Measurements from ENCODE around the gene SPEN.
"Not testable (repeated sequence)": the region's sequence is repeated elsewhere in the genome, so short reads cannot be mapped to it uniquely, and the experiment has no call there.

Gene SPEN

DNA sequence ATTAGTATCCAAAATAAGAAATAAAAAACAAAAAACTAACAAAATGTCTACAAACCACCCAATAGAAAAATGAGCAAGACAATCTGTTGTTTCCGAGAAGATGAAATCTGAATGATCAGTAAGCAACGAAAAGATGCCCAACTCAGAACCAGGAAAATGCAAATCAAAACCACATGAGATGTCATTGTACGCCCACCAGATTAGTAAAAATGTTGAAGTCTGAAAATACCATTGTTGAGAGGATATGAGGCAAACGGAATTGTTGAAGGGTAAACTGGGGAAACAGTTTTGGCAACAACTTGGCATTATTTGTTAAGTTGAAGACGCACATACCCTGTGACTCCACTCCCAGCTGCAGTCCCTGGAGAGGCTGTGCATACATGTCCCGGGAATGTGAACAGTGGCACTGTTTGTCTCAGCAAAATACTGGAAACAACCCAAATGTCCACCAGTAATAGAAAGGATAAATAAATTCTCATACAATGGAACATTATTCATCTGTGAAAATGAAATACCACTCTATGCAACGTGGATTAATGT, 117.8 kb downstream of the SPEN start:
- no peak for DNase-seq

DNA sequence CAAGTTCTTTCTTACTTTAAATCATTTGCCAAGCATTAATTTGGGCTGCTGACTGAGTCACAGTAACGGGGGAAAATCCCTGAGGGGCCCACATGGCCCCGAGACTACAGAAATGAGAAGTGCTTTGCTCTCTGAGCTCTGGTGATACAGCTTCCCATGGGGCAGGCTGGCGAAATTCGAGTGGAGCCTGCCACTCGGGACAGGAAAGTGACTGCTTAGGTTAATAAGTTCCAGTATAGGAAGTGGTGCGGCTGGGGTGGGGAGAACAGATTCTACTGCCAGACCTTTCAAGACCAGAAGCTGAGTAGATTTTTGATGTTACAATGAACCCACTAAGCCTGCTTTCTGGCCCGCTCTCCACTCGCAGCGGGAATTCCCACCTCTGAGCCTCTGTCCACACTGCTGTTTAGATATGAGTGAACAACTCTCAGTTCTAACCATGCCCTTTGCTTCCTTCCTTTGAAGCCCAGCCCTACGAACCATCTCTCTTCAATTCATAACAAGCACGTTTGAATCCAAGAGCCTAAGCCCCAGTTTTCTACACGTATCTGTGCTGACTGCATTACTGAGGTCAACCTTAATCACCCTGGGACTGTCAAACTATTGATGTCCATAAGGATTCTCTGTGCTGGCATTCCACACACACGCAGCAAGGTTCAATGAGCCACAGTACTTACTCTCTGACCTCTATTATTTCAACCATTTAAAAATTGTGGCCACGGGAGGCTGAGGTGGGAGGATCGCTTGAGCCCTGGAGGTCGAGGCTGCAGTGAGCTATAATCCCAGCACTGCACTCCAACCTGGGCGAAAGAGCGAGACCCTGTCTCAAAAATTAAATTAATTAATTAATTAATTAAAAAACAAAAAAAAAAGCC, 118.8 kb downstream of the SPEN start:
- no peak for DNase-seq

DNA sequence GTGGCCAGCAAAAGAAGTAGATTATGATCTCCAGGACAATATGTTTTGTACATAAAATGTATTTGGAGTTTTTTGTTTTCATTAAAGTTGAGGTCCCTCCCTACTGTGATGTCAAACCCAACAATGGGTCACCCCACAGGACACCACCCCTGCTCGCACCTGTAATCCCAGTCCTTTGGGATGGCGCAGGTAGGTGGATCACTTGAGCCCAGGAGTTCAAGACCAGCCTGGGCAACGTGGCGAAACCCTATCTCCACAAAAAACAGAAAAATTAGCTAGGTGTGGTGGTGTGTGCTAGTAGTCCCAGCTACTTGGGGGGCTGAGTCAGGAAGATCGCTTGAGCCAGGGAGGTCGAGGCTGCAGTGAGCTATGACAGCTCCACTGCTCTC, 119.4 kb downstream of the SPEN start:
- no peak for DNase-seq

GRCh38 chr1:15968172-15968571, 120.7 kb downstream of the SPEN start:
- no peak for DNase-seq

DNA sequence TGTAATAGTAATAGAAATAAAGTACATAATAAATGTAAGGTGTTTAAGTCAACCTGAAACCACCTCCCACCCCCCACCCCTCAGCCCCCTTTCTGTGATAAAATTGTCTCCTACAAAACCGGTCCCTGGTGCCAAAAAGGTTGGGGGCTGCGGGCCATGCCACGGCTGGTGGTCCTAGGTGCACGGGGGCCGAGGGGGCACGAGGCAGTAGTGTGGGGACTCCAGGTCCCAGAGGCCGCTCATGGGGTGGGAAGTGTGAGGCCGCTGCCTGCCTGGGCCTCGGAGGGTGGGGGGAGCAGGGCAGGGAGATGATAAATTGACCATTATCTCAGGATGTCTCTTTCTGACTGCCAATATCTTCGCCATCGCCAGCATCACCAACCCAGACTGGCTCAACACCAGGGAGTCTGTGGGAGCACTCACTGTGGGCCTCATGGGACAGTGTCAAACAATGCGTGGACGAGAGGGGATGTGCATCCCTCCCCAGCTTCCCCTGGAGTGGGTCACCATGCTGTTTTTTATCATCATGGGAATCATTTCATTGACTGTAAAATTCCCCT, 121.9 kb downstream of the SPEN start:
- DNase-seq, result no peak

DNA sequence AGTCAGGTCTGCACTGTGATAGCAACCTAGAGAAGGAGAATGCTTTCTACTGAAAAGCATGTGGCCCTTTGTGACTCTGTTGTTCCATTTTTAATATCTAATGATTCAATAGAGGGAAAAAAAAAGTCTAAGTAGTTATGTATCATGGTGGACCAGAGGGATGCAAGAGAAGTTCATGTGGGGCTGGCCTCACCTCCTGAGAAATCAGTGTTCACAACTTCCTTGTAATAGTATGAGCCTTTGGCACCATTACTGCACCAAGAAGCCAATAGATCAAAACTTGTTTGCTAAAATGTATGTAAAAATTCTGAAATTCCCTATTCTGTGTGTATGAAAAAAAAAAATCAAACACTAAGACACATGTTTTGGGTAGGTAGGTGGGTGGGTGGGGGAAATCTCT, 123.4 kb downstream of the SPEN start:
- DNase-seq, result no peak

DNA sequence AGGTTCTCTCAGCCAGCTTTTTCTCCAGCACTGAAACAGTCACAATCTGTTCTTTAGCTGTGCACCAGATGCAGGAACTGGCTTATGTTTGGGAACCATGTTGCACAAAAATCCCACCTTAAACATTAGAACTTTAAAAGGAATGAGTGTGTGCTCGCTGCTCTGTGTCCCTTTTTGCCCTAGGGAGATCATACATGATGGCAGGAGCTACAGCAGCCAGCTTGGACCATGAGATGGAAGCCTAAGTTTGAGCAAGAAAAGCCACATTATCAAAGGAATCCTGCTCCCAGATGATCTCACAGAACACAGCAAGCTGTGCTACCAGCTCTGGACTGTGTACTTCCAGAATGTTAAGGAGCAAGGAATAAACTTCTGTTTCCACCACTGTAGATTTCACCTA, 124.9 kb downstream of the SPEN start:
- DNase-seq, result no peak

- no peak for DNase-seq
Measured at GRCh38 chr1:15973772-15974171, 126.3 kb downstream of the SPEN start.

GRCh38 chr1:15974855-15975254, 127.3 kb downstream of the SPEN start:
- DNase-seq, result no peak

- peak; percentile 52 for DNase-seq
Measured at GRCh38 chr1:15975358-15975804, 127.9 kb downstream of the SPEN start.

- peak; percentile 74 for DNase-seq
Measured at GRCh38 chr1:15975805-15976680, 128.5 kb downstream of the SPEN start, which contains the start of gene ZBTB17. TSS of gene ZBTB17 (minus strand) at chr1:15976101. CDS start at chr1:15948495, 27,606 bp downstream.

GRCh38 chr1:15977947-15978346, 130.4 kb downstream of the SPEN start:
- DNase-seq, result not testable (repeated sequence)

GRCh38 chr1:15981679-15982078, 134.2 kb downstream of the SPEN start:
- DNase-seq, result no peak

DNA sequence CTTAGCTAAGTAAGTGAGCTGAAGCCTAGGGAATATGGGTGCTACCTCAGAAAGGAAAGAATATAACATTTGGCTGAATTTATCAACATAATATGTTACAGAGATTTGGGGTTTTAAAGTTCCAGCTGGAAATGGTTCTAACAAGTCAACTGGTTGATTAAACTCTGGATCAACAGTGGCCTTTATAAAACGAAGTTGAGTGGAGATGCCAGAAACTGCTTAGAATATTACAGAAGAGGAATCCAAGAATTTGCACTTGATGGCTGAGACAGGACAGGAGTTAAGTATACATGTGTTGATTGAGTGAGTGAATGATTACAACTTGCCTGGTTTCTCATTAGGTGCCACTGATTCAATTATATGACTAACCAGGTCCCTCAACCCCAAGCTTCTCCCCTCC, 135.8 kb downstream of the SPEN start:
- no peak for DNase-seq

DNA sequence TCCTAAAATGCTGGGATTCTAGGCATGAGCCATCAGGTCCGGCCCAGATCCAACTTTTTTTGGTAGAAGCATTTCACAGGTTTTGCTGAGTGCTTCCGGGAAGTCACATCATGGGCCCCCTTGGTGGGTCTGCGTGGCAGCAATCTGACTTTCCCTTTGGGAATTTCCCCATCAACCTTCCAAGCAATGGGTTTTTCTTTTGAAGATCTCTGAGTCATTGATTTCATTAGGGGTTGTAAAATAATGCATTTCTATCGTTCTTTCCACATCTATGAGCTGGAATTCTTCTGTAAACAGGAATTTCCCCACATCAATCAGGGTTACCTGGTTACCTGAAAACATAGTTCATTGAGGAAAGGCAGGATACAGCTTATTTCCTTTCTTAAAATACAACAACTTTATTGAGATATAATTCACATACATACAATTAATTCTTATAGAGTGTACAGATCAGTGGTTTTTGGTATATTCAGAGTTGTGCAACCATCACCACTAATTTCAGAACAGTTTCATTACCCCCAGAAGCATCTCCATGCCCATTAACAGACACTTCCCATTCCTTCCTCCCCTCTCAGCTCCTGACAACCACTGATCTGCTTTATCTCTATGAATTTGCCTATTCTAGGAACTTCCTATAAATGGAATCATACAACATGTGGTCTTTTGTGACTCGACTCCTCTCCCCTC, 138.2 kb downstream of the SPEN start:
- no peak for DNase-seq

GRCh38 chr1:15988856-15989736, 141.6 kb downstream of the SPEN start:
- no peak for DNase-seq

DNA sequence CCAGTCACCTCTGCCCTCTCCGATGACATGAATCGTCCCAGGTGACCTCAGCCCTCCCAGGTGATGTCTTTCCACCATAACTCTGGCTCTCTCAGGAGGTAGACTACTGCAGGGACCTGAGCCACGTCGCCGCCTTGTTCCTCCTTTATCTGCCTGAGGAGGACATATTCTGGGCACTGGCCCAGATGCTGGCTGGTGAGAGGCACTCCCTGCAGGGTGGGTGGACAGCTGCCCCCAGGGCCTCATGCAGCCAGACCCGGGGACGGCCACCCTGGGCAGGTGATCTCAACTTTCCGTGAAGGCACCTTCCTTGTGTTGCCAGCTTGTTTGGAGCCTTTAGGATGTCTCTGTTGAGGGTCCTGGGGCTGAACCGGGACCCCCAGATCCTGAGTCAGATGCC, 142.3 kb downstream of the SPEN start:
- DNase-seq, result no peak
